Ovary (tissue), 9 donors: ENCODE data around the gene ANKS1B. TPM values are rescaled to one million over a fixed set of nuclear protein-coding genes. Genes with fewer than 3 reads are reported as not detected.

Experiments
- DNase-seq, 5 donors: peaks; one replicate each; pipeline ENCODE4 v3.0.0-alpha.2; 2019 to 2020
- H3K27ac ChIP-seq, 2 donors: fragments of 200-600 bp; one replicate each; pipeline versions ENCODE4 v1.5.1 to v1.8.0; 2019 to 2022
- H3K27me3 ChIP-seq: fragments of 200-600 bp; one replicate; pipeline ENCODE4 v1.8.0; 2022
- H3K36me3 ChIP-seq: fragments of 200-600 bp; sonication (generic); one replicate; pipeline ENCODE4 v1.5.1; 2019
- H3K4me1 ChIP-seq: one replicate; pipeline ENCODE4 v1.8.1; 2013; ENCODE audit warnings: mild to moderate bottlenecking, moderate library complexity; ENCODE audit not compliant: insufficient read depth
- H3K4me3 ChIP-seq: fragments of 200-600 bp; sonication (generic); one replicate; pipeline ENCODE4 v1.5.1; 2017
- H3K9me3 ChIP-seq, 2 donors: fragments of 200-600 bp in 1 of 2; sonication (generic) in 1 of 2; one replicate each; pipeline versions ENCODE4 v1.5.1 to v1.8.1; 2013 to 2019; ENCODE audit warnings: mild to moderate bottlenecking in 1 of 2, moderate library complexity in 1 of 2
- EP300 ChIP-seq: sonication (generic); formaldehyde crosslinking; IDR thresholded peaks from one replicate; pipeline ENCODE4 v1.6.1; 2017; ENCODE audit warnings: antibody characterized with exemption
- POLR2A ChIP-seq: fragments of 450-650 bp; IDR thresholded peaks from one replicate; pipeline ENCODE4 v1.6.1; 2017; ENCODE audit warnings: antibody characterized with exemption, mild to moderate bottlenecking, moderate library complexity
- WGBS, 3 donors: extraction: QIAGEN DNeasy Blood & Tissue Kit in 1 of 3; methylation state at CpG; one replicate each; pipeline versions ENCODE4 v1.1.5 to v1.1.7; 2013 to 2017; 5-methylcytosine and 5-hydroxymethylcytosine counted together
- intact Hi-C, 4 donors: fragments of 100-400 bp; cut with DNase I; formaldehyde crosslinking; loops; one replicate each; pipeline versions ENCODE4 v1.11.0 to v1.15.1; 2022 to 2023
- polyA plus RNA-seq, 2 donors: library from polyadenylated mRNA; stranded (reverse); fragments of 200-250 nt in 1 of 2; fragments of 350-450 nt in 1 of 2; fragmentation: Illumina TruSeq in 1 of 2; extraction: RNeasy Lipid Tissue Mini Kit (QIAGEN cat#74804) in 1 of 2; gene quantifications; one replicate each; pipeline ENCODE4 v1.2.3, GENCODE V29; 2013 to 2014
- total RNA-seq, 7 donors: library from RNA; depleted of rRNA in 2 of 7; stranded (reverse); fragments of >200 nt in 2 of 7; fragmentation: NEBNext Ultra II Directional in 3 of 7; extraction: Animal tissue kit (Norgen Biotek cat#: 25700) in 3 of 7; gene quantifications; one replicate each; pipeline versions ENCODE4 v1.1.0 to v1.2.4, GENCODE V29; 2016 to 2023
- TF ChIP-seq, protein P1 (sequence below), 3 donors: fragments of 450-650 bp in 2 of 3; fragments of 200-600 bp in 1 of 3; IDR thresholded peaks; one replicate each; pipeline versions ENCODE4 v1.5.1 to v1.8.0; 2016 to 2022; ENCODE audit warnings: antibody characterized with exemption in 3 of 3, mild to moderate bottlenecking in 1 of 3
- donor health status: DM: no; HTN: no; CAD: no; lungs with moderate emphysema.
- donor health status: DM: no; HTN: no; CAD: no.
- donor health status: Bipolar disorder and iron deficiency.
- donor health status: DM: yes; HTN: yes; CAD: no.
- donor health status: DM: no; HTN: no; CAD: no.
- donor health status: DM: yes; HTN: yes; CAD: no.

ANKS1B gene
- total and polyA plus RNA-seq, 9 donors, result 0.80 to 34.9 (median 7.7) TPM

GRCh38 chr12:98918176-98918863 is 1066.4 kb downstream of the ANKS1B start:
- Histone ChIP-seq H3K36me3 (no peaks in the 10 kb centered on the region), H3K27ac (no peak overlapping the region), H3K4me3 (no peak overlapping the region), H3K4me1 (no peaks in the 10 kb centered on the region), H3K27me3 (no peaks in the 10 kb centered on the region), H3K9me3 (no peaks in the 10 kb centered on the region)
- intact Hi-C loops, result no loop called here
- 79 to 81% (median 79%) methylated on average over 7 of the region's 7 CpGs for WGBS, 3 donors
- no peak for TF ChIP-seq EP300
- TF ChIP-seq, protein P1, sequence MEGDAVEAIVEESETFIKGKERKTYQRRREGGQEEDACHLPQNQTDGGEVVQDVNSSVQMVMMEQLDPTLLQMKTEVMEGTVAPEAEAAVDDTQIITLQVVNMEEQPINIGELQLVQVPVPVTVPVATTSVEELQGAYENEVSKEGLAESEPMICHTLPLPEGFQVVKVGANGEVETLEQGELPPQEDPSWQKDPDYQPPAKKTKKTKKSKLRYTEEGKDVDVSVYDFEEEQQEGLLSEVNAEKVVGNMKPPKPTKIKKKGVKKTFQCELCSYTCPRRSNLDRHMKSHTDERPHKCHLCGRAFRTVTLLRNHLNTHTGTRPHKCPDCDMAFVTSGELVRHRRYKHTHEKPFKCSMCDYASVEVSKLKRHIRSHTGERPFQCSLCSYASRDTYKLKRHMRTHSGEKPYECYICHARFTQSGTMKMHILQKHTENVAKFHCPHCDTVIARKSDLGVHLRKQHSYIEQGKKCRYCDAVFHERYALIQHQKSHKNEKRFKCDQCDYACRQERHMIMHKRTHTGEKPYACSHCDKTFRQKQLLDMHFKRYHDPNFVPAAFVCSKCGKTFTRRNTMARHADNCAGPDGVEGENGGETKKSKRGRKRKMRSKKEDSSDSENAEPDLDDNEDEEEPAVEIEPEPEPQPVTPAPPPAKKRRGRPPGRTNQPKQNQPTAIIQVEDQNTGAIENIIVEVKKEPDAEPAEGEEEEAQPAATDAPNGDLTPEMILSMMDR (IDR thresholded peaks at IDR 0.05), result no peak
- TF ChIP-seq POLR2A, result no peak
- DNase-seq, result no peak

GRCh38 chr12:98916106-98916505 is 1068.6 kb downstream of the ANKS1B start:
- Histone ChIP-seq H3K4me3 (no peak overlapping the region), H3K9me3 (no peaks in the 10 kb centered on the region), H3K27ac (no peak overlapping the region), H3K36me3 (no peaks in the 10 kb centered on the region), H3K4me1 (no peaks in the 10 kb centered on the region), H3K27me3 (no peaks in the 10 kb centered on the region)
- WGBS, 3 donors, result 68 to 81% (median 75%) methylated on average over 5 of the region's 5 CpGs
- intact Hi-C loops, result no loop called here
- no peak for DNase-seq
- TF ChIP-seq POLR2A, result no peak
- TF ChIP-seq EP300, result no peak
- TF ChIP-seq, protein P1 (IDR thresholded peaks at IDR 0.05), result no peak

DNA sequence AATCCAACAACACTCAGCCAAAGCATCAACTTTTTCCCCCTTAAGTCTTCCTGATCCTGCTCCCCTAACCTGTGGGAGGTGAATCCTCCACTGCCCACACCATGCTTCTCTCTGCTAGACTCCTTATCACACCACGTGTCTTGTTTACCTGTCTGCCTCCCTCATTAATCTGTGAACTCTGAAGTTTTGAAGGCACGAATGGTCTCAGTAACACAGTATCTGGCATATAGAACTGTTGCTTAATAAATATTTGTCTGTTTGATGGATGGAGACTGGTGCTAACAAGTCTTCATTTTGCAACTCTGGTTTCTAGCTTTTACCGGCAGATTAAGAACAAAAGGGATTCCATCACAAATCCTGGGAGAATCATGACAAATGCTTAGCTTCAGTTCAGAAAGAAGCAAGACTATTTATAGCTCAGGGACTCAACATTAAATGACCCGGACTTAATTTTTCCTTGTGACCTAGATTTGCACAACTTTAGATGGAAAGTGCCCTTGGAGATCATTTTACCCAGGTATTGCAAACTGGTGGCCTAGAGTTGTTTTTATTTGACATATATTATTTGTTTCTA is 1072.2 kb downstream of the ANKS1B start:
- Histone ChIP-seq H3K9me3 (no peaks in the 10 kb centered on the region), H3K4me1 (no peaks in the 10 kb centered on the region), H3K27me3 (no peaks in the 10 kb centered on the region), H3K4me3 (no peak overlapping the region), H3K27ac (no peak overlapping the region), H3K36me3 (no peaks in the 10 kb centered on the region)
- intact Hi-C loops, result no loop called here
- WGBS, 3 donors, result 27 to 46% (median 28%) methylated on average over 4 of the region's 4 CpGs
- TF ChIP-seq EP300 (no peak), POLR2A (no peak)
- TF ChIP-seq, protein P1 (IDR thresholded peaks at IDR 0.05), result no peak
- no peak for DNase-seq

- Histone ChIP-seq H3K27me3 (no peaks in the 10 kb centered on the region), H3K4me1 (no peaks in the 10 kb centered on the region), H3K4me3 (no peak overlapping the region), H3K36me3 (no peaks in the 10 kb centered on the region), H3K9me3 (no peaks in the 10 kb centered on the region), H3K27ac (no peak overlapping the region)
- no peak for TF ChIP-seq POLR2A
- TF ChIP-seq EP300, result no peak
- TF ChIP-seq, protein P1 (IDR thresholded peaks at IDR 0.05), result no peak
- intact Hi-C loops, result no loop called here
- 7 to 28% (median 14%) methylated on average over 2 of the region's 2 CpGs for WGBS, 3 donors
- DNase-seq, result no peak
Measured at GRCh38 chr12:98911396-98911795, 1073.3 kb downstream of the ANKS1B start.
